Mesenchymal stem cell (in vitro differentiated cells and primary cell): ENCODE results near the gene FBXO27. TPM values are rescaled to one million over a fixed set of nuclear protein-coding genes. Genes with fewer than 3 reads are reported as not detected.

ENCODE experiments used
- DNase-seq: peaks from one replicate; pipeline ENCODE4 v3.0.0-alpha.2; 2013
- H2AFZ ChIP-seq: one replicate; pipeline ENCODE4 v1.6.1; 2013; ENCODE audit warnings: low read depth, mild to moderate bottlenecking, control low read depth, inconsistent platforms, low read length, moderate library complexity
- H2AK5ac ChIP-seq: 2 replicates; pipeline ENCODE4 v1.6.1; 2013; ENCODE audit warnings: low read length, moderate library complexity, mild to moderate bottlenecking, inconsistent platforms; ENCODE audit not compliant: severe bottlenecking
- H2BK120ac ChIP-seq: one replicate; pipeline ENCODE4 v1.6.1; 2013; ENCODE audit warnings: low read depth, mild to moderate bottlenecking, inconsistent platforms, low read length, moderate library complexity
- H2BK12ac ChIP-seq, 2 experiments: one replicate each; pipeline ENCODE4 v1.6.1; 2013; ENCODE audit warnings: inconsistent platforms in 2 of 2, low read length in 2 of 2, mild to moderate bottlenecking in 2 of 2, moderate library complexity in 2 of 2, control low read depth in 1 of 2
- H2BK15ac ChIP-seq: one replicate; pipeline ENCODE4 v1.6.1; 2013; ENCODE audit warnings: mild to moderate bottlenecking, low read depth, inconsistent platforms; ENCODE audit not compliant: poor library complexity, severe bottlenecking
- H2BK5ac ChIP-seq: 2 replicates; pipeline ENCODE4 v1.6.1; 2013; ENCODE audit warnings: low read depth, mild to moderate bottlenecking, low read length, control low read depth, inconsistent platforms; ENCODE audit not compliant: poor library complexity, severe bottlenecking
- H3K14ac ChIP-seq, 2 experiments: one replicate each; pipeline ENCODE4 v1.6.1; 2013; ENCODE audit warnings: inconsistent platforms in 2 of 2, low read length in 2 of 2, control low read depth in 1 of 2, mild to moderate bottlenecking in 1 of 2, moderate library complexity in 1 of 2
- H3K18ac ChIP-seq, 2 experiments: one replicate each; pipeline ENCODE4 v1.6.1; 2013; ENCODE audit warnings: inconsistent platforms in 2 of 2, low read length in 2 of 2, control low read depth in 1 of 2, low read depth in 1 of 2, mild to moderate bottlenecking in 1 of 2
- H3K23ac ChIP-seq, 2 experiments: one replicate each; pipeline ENCODE4 v1.6.1; 2013; ENCODE audit warnings: inconsistent platforms in 2 of 2, low read length in 2 of 2, mild to moderate bottlenecking in 2 of 2, moderate library complexity in 2 of 2, control low read depth in 1 of 2
- H3K27ac ChIP-seq: 2 replicates; pipeline ENCODE4 v1.5.1; 2013; ENCODE audit warnings: mild to moderate bottlenecking, moderate library complexity, low read length, control low read depth, inconsistent platforms; ENCODE audit not compliant: poor library complexity, severe bottlenecking
- H3K27me3 ChIP-seq, 2 experiments: 2 replicates each; pipeline versions ENCODE4 v1.6.1 to v1.7.0; 2013; ENCODE audit warnings: low read length in 2 of 2, mild to moderate bottlenecking in 2 of 2, moderate library complexity in 2 of 2, control low read depth in 1 of 2, inconsistent platforms in 1 of 2; ENCODE audit not compliant: control insufficient read depth in 1 of 2, insufficient read depth in 1 of 2
- H3K36me3 ChIP-seq, 2 experiments: 2 replicates each; pipeline versions ENCODE4 v1.6.1 to v1.7.0; 2013; ENCODE audit warnings: low read length in 2 of 2, control low read depth in 1 of 2, inconsistent platforms in 1 of 2, low read depth in 1 of 2, mild to moderate bottlenecking in 1 of 2; ENCODE audit not compliant: insufficient read depth in 2 of 2, control insufficient read depth in 1 of 2
- H3K4ac ChIP-seq, 2 experiments: one replicate each; pipeline ENCODE4 v1.6.1; 2013; ENCODE audit warnings: inconsistent platforms in 2 of 2, low read length in 2 of 2, mild to moderate bottlenecking in 2 of 2, moderate library complexity in 2 of 2, control low read depth in 1 of 2, low read depth in 1 of 2
- H3K4me1 ChIP-seq: 2 replicates; pipeline ENCODE4 v1.6.1; 2013; ENCODE audit warnings: low read depth, low read length, control low read depth; ENCODE audit not compliant: control insufficient read depth, insufficient read depth
- H3K4me2 ChIP-seq: 2 replicates; pipeline ENCODE4 v1.6.1; 2013; ENCODE audit warnings: low read length, mild to moderate bottlenecking, inconsistent platforms; ENCODE audit not compliant: poor library complexity, severe bottlenecking
- H3K4me3 ChIP-seq, 2 experiments: 2 replicates each; pipeline versions ENCODE4 v1.5.1 to v1.7.0; 2013; ENCODE audit warnings: low read length in 2 of 2, mild to moderate bottlenecking in 2 of 2, control low read depth in 1 of 2, low read depth in 1 of 2; ENCODE audit not compliant: insufficient read depth in 1 of 2
- H3K79me1 ChIP-seq: replicated peaks from 2 replicates; pipeline ENCODE4 v1.6.1; 2013; ENCODE audit warnings: mild to moderate bottlenecking, control low read depth, low read length, inconsistent platforms; ENCODE audit not compliant: poor library complexity, severe bottlenecking
- H3K9ac ChIP-seq: 2 replicates; pipeline ENCODE4 v1.7.0; 2013; ENCODE audit warnings: mild to moderate bottlenecking, low read length, moderate library complexity
- H3K9me3 ChIP-seq: 2 replicates; pipeline ENCODE4 v1.7.0; 2013; ENCODE audit warnings: mild to moderate bottlenecking, low read length; ENCODE audit not compliant: control insufficient read depth
- H4K8ac ChIP-seq: one replicate; pipeline ENCODE4 v1.6.1; 2013; ENCODE audit warnings: inconsistent platforms, mild to moderate bottlenecking, low read length, moderate library complexity
- H4K91ac ChIP-seq: one replicate; pipeline ENCODE4 v1.6.1; 2013; ENCODE audit warnings: mild to moderate bottlenecking, low read length, inconsistent platforms
- WGBS: methylation state at CpG from one replicate; pipeline ENCODE4 v1.1.7; 2013; ENCODE audit warnings: mixed read lengths; 5-methylcytosine and 5-hydroxymethylcytosine counted together
- polyA plus RNA-seq, 2 experiments: library from polyadenylated mRNA; stranded (reverse); fragments of 200-250 nt; gene quantifications; one replicate each; pipeline ENCODE4 v1.2.3, GENCODE V29; 2013

The FBXO27 gene, protein sequence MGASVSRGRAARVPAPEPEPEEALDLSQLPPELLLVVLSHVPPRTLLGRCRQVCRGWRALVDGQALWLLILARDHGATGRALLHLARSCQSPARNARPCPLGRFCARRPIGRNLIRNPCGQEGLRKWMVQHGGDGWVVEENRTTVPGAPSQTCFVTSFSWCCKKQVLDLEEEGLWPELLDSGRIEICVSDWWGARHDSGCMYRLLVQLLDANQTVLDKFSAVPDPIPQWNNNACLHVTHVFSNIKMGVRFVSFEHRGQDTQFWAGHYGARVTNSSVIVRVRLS
- 3.2 TPM for polyA plus RNA-seq (2013, experiment 1 of 2)
- 2.3 TPM for polyA plus RNA-seq (2013, experiment 2 of 2)

DNA sequence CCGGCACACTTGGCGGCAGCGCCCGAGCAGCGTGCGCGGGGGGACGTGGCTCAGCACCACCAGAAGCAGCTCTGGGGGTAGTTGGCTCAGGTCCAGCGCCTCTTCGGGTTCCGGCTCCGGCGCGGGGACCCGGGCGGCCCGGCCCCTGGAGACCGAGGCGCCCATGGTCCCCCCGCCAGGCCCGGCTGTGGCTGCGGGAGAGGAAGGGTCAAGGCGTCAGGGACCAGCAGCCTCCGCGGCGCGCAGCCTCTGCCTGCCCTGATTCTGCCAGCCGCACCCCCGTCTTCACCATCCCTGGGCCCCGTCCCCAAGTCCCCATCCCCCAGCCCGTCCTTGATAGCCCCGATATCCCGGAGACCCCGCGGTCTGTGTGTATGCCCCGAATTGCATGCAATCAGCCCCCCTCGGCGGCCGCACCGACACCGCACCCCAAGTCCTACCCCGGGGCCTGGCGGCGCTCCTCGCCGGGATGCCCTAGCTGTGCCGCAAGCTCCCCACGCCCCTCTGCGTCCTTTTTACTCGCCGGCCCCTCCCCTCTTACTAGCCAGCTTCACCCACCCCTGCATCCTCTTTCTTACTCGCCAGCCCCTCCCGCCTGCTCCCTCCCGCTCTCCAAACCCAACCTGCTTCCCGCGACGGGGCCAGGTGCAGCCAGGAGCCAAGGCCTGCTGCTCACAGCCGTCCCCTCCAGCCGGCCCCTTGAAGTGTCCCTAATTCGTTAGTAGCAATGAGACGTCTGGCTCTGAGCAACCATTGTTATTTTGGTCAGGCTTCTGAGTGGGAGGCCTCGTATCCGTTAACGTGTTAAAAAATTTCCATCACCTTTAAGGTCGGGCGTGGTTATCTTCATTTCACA, at the start of gene FBXO27:
FBXO27 (minus strand) TSS at position 487 of the 856 bp plus-strand sequence; CDS start at position 165, 322 bp downstream.
- Histone ChIP-seq H3K27me3 (peaks cover 5 to 9% of the 10 kb centered on the region in 2 experiments), H4K91ac (peak within 1 kb of the TSS; percentile 50), H4K8ac (peak within 1 kb of the TSS; percentile 82), H3K36me3 (peaks cover 5 to 10% of the 10 kb centered on the region in 2 experiments), H2BK15ac (peak within 1 kb of the TSS; percentile 83), H3K4me3 (peak within 1 kb of the TSS; percentile 80 to 90), H3K23ac (peak within 1 kb of the TSS in 1 of 2 experiments; percentile 99), H3K9ac (peak within 1 kb of the TSS; percentile 64), H2BK120ac (no peak within 1 kb of the TSS), H3K4me1 (peaks cover 15% of the 10 kb centered on the region), H3K4ac (peak within 1 kb of the TSS in 1 of 2 experiments; percentile 49), H2AFZ (peak within 1 kb of the TSS; percentile 99), H2BK12ac (no peak within 1 kb of the TSS), H3K18ac (peak within 1 kb of the TSS; percentile 80 to 89), H3K4me2 (peak within 1 kb of the TSS; percentile 100), H3K79me1 (no peaks in the 10 kb centered on the region), H2AK5ac (no peak within 1 kb of the TSS), H3K9me3 (no peaks in the 10 kb centered on the region), H3K27ac (peak within 1 kb of the TSS; percentile 38), H2BK5ac (peak within 1 kb of the TSS; percentile 79), H3K14ac (peak within 1 kb of the TSS in 1 of 2 experiments; percentile 93)
- no peak for DNase-seq
- WGBS, result 5% methylated on average over 62 of the region's 66 CpGs

DNA sequence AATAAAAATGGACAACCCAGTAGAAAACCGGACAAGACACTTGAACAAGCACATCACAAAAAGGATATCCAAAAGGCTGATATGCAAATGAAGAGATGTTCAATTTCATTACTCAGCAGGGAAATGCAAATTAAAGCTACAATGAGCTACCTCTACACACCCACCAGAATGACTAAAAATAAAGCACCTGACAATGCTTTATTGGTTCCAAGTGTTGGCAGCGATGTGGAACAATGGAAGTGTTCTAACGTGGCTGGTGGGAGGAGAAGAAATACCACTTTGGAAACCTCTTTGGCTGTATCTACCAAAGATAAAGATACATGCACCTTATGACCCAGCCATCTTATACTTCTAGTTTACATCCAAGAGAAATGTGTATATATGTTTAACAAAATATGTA, 48.1 kb upstream of the FBXO27 start:
- H3K9me3 ChIP-seq, result no peaks in the 10 kb centered on the region
- H3K79me1 ChIP-seq, result no peaks in the 10 kb centered on the region
- H3K27ac ChIP-seq, result no peak overlapping the region
- no peak overlapping the region for H3K9ac ChIP-seq
- no peak overlapping the region for H2BK15ac ChIP-seq
- peaks cover 9% of the 10 kb centered on the region for H3K4me1 ChIP-seq
- WGBS, result 100% methylated on average over 1 of the region's 3 CpGs
- no peak overlapping the region for H3K4me3 ChIP-seq
- H3K4me2 ChIP-seq, result no peak overlapping the region
- H2BK12ac ChIP-seq, result no peak overlapping the region
- H2AFZ ChIP-seq, result no peak overlapping the region
- H3K36me3 ChIP-seq, result peaks cover 0 to 10% of the 10 kb centered on the region in 2 experiments
- H2BK120ac ChIP-seq, result no peak overlapping the region
- peaks cover 0 to 32% of the 10 kb centered on the region in 2 experiments for H3K27me3 ChIP-seq
- H4K91ac ChIP-seq, result no peak overlapping the region
- H4K8ac ChIP-seq, result no peak overlapping the region
- H3K18ac ChIP-seq, result no peak overlapping the region
- no peak overlapping the region for H2AK5ac ChIP-seq
- H3K14ac ChIP-seq, result no peak overlapping the region
- H3K23ac ChIP-seq, result no peak overlapping the region
- no peak overlapping the region for H2BK5ac ChIP-seq
- H3K4ac ChIP-seq, result no peak overlapping the region
- DNase-seq, result no peak

DNA sequence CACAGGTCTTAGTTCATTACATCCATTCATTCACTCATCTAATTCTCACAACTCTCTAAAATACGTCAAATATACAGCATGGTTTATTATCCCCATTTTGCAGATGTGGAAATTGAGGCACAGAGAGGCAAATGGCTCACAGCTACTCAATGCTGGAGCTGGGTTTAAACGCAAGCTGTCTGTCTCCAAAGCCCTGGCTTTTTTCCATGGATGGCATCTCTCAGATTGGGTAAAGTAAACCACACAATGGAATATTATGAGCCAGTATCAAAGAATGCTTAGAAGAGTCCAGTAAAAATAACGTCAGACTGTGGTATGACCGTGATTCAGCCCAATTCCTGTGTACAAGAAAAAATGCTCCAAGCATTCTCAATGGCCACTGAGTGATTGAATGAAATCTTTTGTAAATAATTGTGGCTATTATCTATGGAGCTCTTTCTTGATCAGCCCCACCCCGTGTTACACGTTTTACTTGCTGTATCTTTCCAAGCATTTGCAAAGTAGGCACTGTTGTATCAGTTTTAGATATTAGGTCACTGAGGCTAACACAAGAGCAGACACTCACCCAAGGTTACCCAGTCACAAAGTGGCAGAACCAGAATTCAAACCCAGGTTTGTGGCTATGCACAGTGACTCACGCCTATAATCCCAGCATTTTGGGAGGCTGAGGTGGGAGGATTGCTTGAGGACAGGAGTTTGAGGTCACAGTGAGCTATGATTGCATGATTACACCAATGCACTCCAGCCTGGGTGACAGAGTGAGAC, 46.3 kb upstream of the FBXO27 start:
- Histone ChIP-seq H3K27me3 (peaks cover 0 to 15% of the 10 kb centered on the region in 2 experiments), H2BK120ac (no peak overlapping the region), H3K9ac (peak overlapping the region; percentile 78), H3K36me3 (peaks cover 0 to 10% of the 10 kb centered on the region in 2 experiments), H2BK5ac (no peak overlapping the region), H3K4me2 (no peak overlapping the region), H2BK15ac (no peak overlapping the region), H4K91ac (no peak overlapping the region), H3K4me3 (peak overlapping the region in 1 of 2 experiments; percentile 19), H3K23ac (no peak overlapping the region), H2AFZ (no peak overlapping the region), H3K27ac (peak overlapping the region; percentile 53), H3K79me1 (no peaks in the 10 kb centered on the region), H2AK5ac (no peak overlapping the region), H3K4me1 (peaks cover 2% of the 10 kb centered on the region), H3K4ac (no peak overlapping the region), H3K14ac (no peak overlapping the region), H3K18ac (no peak overlapping the region), H4K8ac (peak overlapping the region; percentile 14), H2BK12ac (no peak overlapping the region), H3K9me3 (no peaks in the 10 kb centered on the region)
- 47% methylated on average over 5 of the region's 7 CpGs for WGBS
- DNase-seq, result peak; percentile 85
